ENCODE results near the gene NFATC3.

NFATC3 gene

GRCh38 chr16:68259007-68259825, 174.0 kb downstream of the NFATC3 start:
- Histone ChIP-seq H3K4me1 (ENCODE audit: insufficient read depth, low read length) (peaks cover 35% of the 10 kb centered on the region), H3K9ac (ENCODE audit: low read length) (no peak overlapping the region), H3K27me3 (ENCODE audit: control insufficient read depth in 1 of 2, insufficient read depth in 2 of 2, low read length in 2 of 2) (no peaks in the 10 kb centered on the region), H3K4me3 (ENCODE audit: low read depth in 1 of 2, low read length in 2 of 2) (no peak overlapping the region), H3K27ac (ENCODE audit: low read depth, low read length) (no peak overlapping the region), H3K36me3 (ENCODE audit: insufficient read depth, low read length) (peaks cover 40% of the 10 kb centered on the region), H3K9me3 (ENCODE audit: low read length) (no peaks in the 10 kb centered on the region)

- Histone ChIP-seq H3K4me3 (ENCODE audit: low read depth in 1 of 2, low read length in 2 of 2) (peak overlapping the region; percentile 58 to 72), H3K27ac (ENCODE audit: low read depth, low read length) (peak overlapping the region; percentile 88), H3K9me3 (ENCODE audit: low read length) (no peaks in the 10 kb centered on the region), H3K36me3 (ENCODE audit: insufficient read depth, low read length) (peaks cover 24% of the 10 kb centered on the region), H3K9ac (ENCODE audit: low read length) (no peak overlapping the region), H3K27me3 (ENCODE audit: control insufficient read depth in 1 of 2, insufficient read depth in 2 of 2, low read length in 2 of 2) (no peaks in the 10 kb centered on the region), H3K4me1 (ENCODE audit: insufficient read depth, low read length) (peaks cover 30% of the 10 kb centered on the region)
Measured at GRCh38 chr16:68263559-68264127, 178.5 kb downstream of the NFATC3 start.

- Histone ChIP-seq H3K9ac (ENCODE audit: low read length) (peak within 1 kb of the TSS; percentile 79), H3K4me3 (ENCODE audit: low read depth in 1 of 2, low read length in 2 of 2) (peak within 1 kb of the TSS; percentile 72 to 82), H3K4me1 (ENCODE audit: insufficient read depth, low read length) (peaks cover 31% of the 10 kb centered on the region)
Measured at GRCh38 chr16:68264128-68265077, 179.2 kb downstream of the NFATC3 start, which contains the start of gene SLC7A6. Gene SLC7A6, plus strand, starts transcription at chr16:68264526. Its CDS starts 10,201 bp downstream, at chr16:68274727.

GRCh38 chr16:68265078-68265920, 180.1 kb downstream of the NFATC3 start:
- Histone ChIP-seq H3K36me3 (ENCODE audit: insufficient read depth, low read length) (peaks cover 8% of the 10 kb centered on the region), H3K4me3 (ENCODE audit: low read depth in 1 of 2, low read length in 2 of 2) (peak overlapping the region; percentile 72 to 82), H3K4me1 (ENCODE audit: insufficient read depth, low read length) (peaks cover 32% of the 10 kb centered on the region), H3K27ac (ENCODE audit: low read depth, low read length) (peak overlapping the region; percentile 88), H3K9ac (ENCODE audit: low read length) (peak overlapping the region; percentile 79), H3K9me3 (ENCODE audit: low read length) (no peaks in the 10 kb centered on the region), H3K27me3 (ENCODE audit: control insufficient read depth in 1 of 2, insufficient read depth in 2 of 2, low read length in 2 of 2) (no peaks in the 10 kb centered on the region)

More at GRCh38 chr16:68264128-68265077, 179.2 kb downstream of the NFATC3 start, which contains the start of gene SLC7A6:
- Histone ChIP-seq H3K27me3 (ENCODE audit: control insufficient read depth in 1 of 2, insufficient read depth in 2 of 2, low read length in 2 of 2) (no peaks in the 10 kb centered on the region), H3K9me3 (ENCODE audit: low read length) (no peaks in the 10 kb centered on the region), H3K36me3 (ENCODE audit: insufficient read depth, low read length) (peaks cover 17% of the 10 kb centered on the region), H3K27ac (ENCODE audit: low read depth, low read length) (peak within 1 kb of the TSS; percentile 88)

- H3K27ac ChIP-seq (ENCODE audit: low read depth, low read length) = no peak overlapping the region
Measured at GRCh38 chr16:68267612-68268405, 182.6 kb downstream of the NFATC3 start.

DNA sequence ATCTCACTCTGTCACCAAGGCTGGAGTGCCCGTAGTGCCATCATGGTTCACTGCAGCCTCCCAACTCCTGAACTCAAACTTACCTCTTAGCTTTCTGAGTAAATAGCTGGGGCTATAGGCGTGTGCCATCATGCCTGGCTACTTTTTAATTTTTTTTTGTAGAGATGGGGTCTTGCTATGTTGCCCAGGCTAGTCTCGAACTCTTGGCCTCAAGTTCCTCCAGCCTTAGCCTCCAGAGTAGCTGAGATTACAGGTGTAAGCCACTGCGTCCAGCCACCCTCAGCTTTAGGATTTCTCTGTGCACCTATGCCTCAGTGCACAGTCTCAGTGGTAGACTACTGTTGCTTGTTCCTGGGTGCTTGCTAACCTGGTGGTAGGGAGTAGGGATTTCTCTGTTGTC, 184.6 kb downstream of the NFATC3 start:
- Histone ChIP-seq H3K27ac (ENCODE audit: low read depth, low read length) (no peak overlapping the region), H3K27me3 (ENCODE audit: control insufficient read depth in 1 of 2, insufficient read depth in 2 of 2, low read length in 2 of 2) (no peaks in the 10 kb centered on the region), H3K4me1 (ENCODE audit: insufficient read depth, low read length) (peaks cover 18% of the 10 kb centered on the region), H3K4me3 (ENCODE audit: low read depth in 1 of 2, low read length in 2 of 2) (no peak overlapping the region), H3K36me3 (ENCODE audit: insufficient read depth, low read length) (peaks cover 7% of the 10 kb centered on the region), H3K9ac (ENCODE audit: low read length) (no peak overlapping the region), H3K9me3 (ENCODE audit: low read length) (no peaks in the 10 kb centered on the region)

More at GRCh38 chr16:68267612-68268405, 182.6 kb downstream of the NFATC3 start:
- Histone ChIP-seq H3K36me3 (ENCODE audit: insufficient read depth, low read length) (no peaks in the 10 kb centered on the region), H3K4me3 (ENCODE audit: low read depth in 1 of 2, low read length in 2 of 2) (no peak overlapping the region), H3K27me3 (ENCODE audit: control insufficient read depth in 1 of 2, insufficient read depth in 2 of 2, low read length in 2 of 2) (no peaks in the 10 kb centered on the region), H3K9ac (ENCODE audit: low read length) (no peak overlapping the region), H3K9me3 (ENCODE audit: low read length) (no peaks in the 10 kb centered on the region), H3K4me1 (ENCODE audit: insufficient read depth, low read length) (peaks cover 23% of the 10 kb centered on the region)

GRCh38 chr16:68270353-68270752, 185.2 kb downstream of the NFATC3 start:
- Histone ChIP-seq H3K36me3 (ENCODE audit: insufficient read depth, low read length) (peaks cover 7% of the 10 kb centered on the region), H3K27ac (ENCODE audit: low read depth, low read length) (no peak overlapping the region), H3K9ac (ENCODE audit: low read length) (no peak overlapping the region), H3K27me3 (ENCODE audit: control insufficient read depth in 1 of 2, insufficient read depth in 2 of 2, low read length in 2 of 2) (no peaks in the 10 kb centered on the region), H3K4me1 (ENCODE audit: insufficient read depth, low read length) (peaks cover 18% of the 10 kb centered on the region), H3K4me3 (ENCODE audit: low read depth in 1 of 2, low read length in 2 of 2) (no peak overlapping the region), H3K9me3 (ENCODE audit: low read length) (no peaks in the 10 kb centered on the region)

DNA sequence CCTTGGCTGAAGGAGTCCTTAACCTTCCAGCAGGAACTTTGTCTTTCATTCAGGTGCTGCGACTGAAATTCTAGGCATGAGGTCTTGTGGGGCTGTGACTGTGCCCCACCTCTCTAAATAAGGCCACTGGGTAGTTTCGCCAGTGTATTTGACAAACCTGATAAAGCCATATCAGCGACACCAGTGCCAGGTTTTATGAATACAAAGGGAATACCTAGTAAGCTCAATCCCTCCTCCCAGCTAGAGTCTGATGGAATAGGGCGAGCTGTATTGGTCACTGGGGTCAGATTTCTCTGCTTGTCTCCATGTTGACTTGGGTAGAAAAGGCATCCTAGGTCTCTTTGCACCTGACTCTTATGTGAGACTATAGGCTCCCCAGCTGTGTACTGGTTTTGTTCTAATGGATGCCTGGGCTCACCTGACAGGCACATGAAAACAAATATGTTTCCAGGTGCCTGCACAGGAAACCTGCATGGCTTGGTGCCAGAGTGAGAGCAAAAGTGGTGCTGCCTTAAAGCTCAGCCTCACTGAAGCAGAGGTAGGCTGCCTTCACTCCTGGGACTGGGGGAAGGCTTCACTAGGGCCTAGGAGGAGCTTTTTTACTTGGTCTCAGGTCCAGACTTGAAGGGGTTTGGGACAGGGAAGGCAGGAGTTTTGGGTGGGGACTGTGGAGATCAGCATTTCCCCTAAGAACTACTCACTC, 187.5 kb downstream of the NFATC3 start:
- Histone ChIP-seq H3K4me1 (ENCODE audit: insufficient read depth, low read length) (peaks cover 22% of the 10 kb centered on the region), H3K9ac (ENCODE audit: low read length) (no peak overlapping the region), H3K4me3 (ENCODE audit: low read depth in 1 of 2, low read length in 2 of 2) (no peak overlapping the region), H3K9me3 (ENCODE audit: low read length) (no peaks in the 10 kb centered on the region), H3K27ac (ENCODE audit: low read depth, low read length) (no peak overlapping the region), H3K27me3 (ENCODE audit: control insufficient read depth in 1 of 2, insufficient read depth in 2 of 2, low read length in 2 of 2) (no peaks in the 10 kb centered on the region), H3K36me3 (ENCODE audit: insufficient read depth, low read length) (peaks cover 7% of the 10 kb centered on the region)

GRCh38 chr16:68273459-68273858, 188.3 kb downstream of the NFATC3 start:
- H3K36me3 ChIP-seq (ENCODE audit: insufficient read depth, low read length) = peaks cover 7% of the 10 kb centered on the region
- no peaks in the 10 kb centered on the region for H3K27me3 ChIP-seq (ENCODE audit: control insufficient read depth in 1 of 2, insufficient read depth in 2 of 2, low read length in 2 of 2)
- no peak overlapping the region for H3K4me3 ChIP-seq (ENCODE audit: low read depth in 1 of 2, low read length in 2 of 2)
- H3K9ac ChIP-seq (ENCODE audit: low read length) = no peak overlapping the region
- no peaks in the 10 kb centered on the region for H3K9me3 ChIP-seq (ENCODE audit: low read length)
- peaks cover 16% of the 10 kb centered on the region for H3K4me1 ChIP-seq (ENCODE audit: insufficient read depth, low read length)
- no peak overlapping the region for H3K27ac ChIP-seq (ENCODE audit: low read depth, low read length)
